ENCODE data around the gene MRPL48.

MRPL48 gene

DNA sequence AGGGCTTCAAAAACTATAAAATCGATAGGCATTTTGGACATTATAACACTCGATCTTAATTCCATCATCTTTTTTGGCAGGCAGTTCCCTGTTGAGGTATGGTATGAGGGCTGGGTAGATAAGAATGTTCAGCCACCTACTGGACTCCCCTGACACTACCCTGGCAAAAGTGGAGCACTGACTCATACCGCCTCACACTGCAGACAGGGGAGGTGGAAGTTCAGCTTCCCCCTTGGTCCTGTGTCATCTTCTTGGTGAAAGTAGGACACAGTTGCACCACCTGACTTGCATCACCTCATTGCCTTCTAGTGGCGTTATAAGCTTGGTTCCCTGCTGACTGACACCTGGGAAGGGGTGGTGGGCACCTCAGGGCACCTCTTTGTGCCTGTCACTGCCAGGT is 119.5 kb downstream of the MRPL48 start:
- DNase-seq, result no peak

GRCh38 chr11:73912026-73912425 is 124.4 kb downstream of the MRPL48 start:
- no peak for DNase-seq

DNA sequence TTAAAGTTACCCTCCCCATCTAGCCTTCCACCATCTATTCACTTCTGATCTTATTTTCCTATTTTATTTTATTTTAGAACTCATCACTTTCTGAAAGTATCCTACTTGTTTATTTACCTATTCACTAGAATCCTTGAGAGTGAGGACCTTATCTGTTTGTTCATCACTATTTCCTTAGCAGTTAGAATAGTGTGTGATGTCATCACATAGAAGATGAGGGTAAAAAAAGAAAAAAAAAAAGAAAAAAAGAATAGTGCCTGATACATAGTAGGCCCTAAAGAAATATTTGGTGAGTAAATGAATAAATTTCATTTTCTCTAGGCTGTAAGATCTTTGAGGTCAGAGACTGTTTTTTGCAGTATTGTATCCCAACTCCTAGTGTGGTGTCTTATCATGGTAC is 125.8 kb downstream of the MRPL48 start:
- DNase-seq, result no peak

DNA sequence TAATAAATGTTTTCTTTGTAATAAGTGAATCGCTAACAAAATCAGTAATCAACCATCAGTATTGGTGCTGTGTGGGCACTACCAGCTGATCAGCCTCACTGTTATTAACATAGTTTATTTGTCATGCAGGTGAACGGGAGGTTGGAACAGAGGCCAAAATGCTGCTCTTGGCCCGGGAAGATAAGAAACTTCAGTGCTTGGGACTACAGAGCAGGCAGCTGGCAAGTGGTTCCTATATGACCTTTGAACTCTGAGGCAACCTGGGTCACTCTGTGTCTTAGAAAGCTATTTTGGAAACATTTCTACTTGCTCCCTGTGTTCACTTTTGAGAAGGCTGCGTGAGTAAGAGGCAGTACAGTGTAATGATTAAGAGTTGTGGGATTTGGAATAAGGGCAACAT is 126.6 kb downstream of the MRPL48 start:
- DNase-seq, result no peak

Measured in NCI-H82 (cell line).